Measurements from ENCODE around the gene RUNDC3A.

DNA sequence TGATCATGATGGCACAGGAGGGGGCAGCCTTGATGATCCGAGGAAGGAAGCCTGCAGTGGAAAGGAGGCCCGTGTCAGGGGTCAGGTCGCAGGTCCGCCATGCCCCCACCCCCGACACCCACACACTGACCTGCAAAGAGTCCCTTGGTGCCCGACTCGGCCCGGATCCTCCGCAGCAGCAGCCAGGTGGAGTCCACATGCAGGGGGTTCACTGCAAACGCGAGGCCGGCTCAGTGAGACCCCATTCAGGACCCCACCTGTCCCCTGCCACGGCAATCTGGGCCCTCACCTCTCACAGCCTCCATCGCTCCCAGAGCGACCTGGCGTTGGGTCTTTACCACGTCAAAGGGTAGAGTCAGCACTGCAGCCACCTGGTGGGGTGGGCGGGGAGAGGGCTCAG is 11.7 kb downstream of the RUNDC3A start:
- TF ChIP-seq, protein P1, sequence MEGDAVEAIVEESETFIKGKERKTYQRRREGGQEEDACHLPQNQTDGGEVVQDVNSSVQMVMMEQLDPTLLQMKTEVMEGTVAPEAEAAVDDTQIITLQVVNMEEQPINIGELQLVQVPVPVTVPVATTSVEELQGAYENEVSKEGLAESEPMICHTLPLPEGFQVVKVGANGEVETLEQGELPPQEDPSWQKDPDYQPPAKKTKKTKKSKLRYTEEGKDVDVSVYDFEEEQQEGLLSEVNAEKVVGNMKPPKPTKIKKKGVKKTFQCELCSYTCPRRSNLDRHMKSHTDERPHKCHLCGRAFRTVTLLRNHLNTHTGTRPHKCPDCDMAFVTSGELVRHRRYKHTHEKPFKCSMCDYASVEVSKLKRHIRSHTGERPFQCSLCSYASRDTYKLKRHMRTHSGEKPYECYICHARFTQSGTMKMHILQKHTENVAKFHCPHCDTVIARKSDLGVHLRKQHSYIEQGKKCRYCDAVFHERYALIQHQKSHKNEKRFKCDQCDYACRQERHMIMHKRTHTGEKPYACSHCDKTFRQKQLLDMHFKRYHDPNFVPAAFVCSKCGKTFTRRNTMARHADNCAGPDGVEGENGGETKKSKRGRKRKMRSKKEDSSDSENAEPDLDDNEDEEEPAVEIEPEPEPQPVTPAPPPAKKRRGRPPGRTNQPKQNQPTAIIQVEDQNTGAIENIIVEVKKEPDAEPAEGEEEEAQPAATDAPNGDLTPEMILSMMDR (IDR thresholded peaks at IDR 0.05) = no peak
- TF ChIP-seq EZH2 (IDR thresholded peaks at IDR 0.05) (no peak), EZH2phosphoT487 (IDR thresholded peaks at IDR 0.05) (no peak)
